HG03103 (cell line): ENCODE measurements around the gene GAB2.
"Not testable (repeated sequence)": the region's sequence is repeated elsewhere in the genome, so short reads cannot be mapped to it uniquely, and the experiment has no call there.

Source experiments
- ATAC-seq: cut with Tn5 transposase; IDR thresholded peaks from one replicate; pipeline ENCODE4 v1.9.1; 2021; ENCODE audit warnings: low read depth; ENCODE audit not compliant: unreplicated experiment

The GAB2 gene

GRCh38 chr11:78417175-78417887, at the start of gene GAB2:
TSS of gene GAB2 (minus strand) at chr11:78417820. CDS start at chr11:78417720, 100 bp downstream.
- ATAC-seq = peak; percentile 11

- no peak for ATAC-seq
Observed at GRCh38 chr11:78467370-78467769, 49.8 kb upstream of the GAB2 start.

- ATAC-seq = peak; percentile 99
Observed at GRCh38 chr11:78465169-78465942, 47.7 kb upstream of the GAB2 start.

GRCh38 chr11:78464787-78465168, 47.2 kb upstream of the GAB2 start:
- not testable (repeated sequence) for ATAC-seq

GRCh38 chr11:78460471-78460870, 42.9 kb upstream of the GAB2 start:
- ATAC-seq = no peak

GRCh38 chr11:78459738-78460137, 42.1 kb upstream of the GAB2 start:
- ATAC-seq = no peak

GRCh38 chr11:78457448-78457847, 39.8 kb upstream of the GAB2 start:
- ATAC-seq = no peak

- peak; percentile 52 for ATAC-seq
Observed at GRCh38 chr11:78453140-78453935, 35.7 kb upstream of the GAB2 start.

- ATAC-seq = no peak
Observed at GRCh38 chr11:78451371-78452150, 33.9 kb upstream of the GAB2 start.

- ATAC-seq = no peak
Observed at GRCh38 chr11:78450866-78451265, 33.2 kb upstream of the GAB2 start.

- no peak for ATAC-seq
Observed at GRCh38 chr11:78449866-78450265, 32.2 kb upstream of the GAB2 start.

- ATAC-seq = no peak
Observed at GRCh38 chr11:78446210-78446609, 28.6 kb upstream of the GAB2 start.

- ATAC-seq = no peak
Observed at GRCh38 chr11:78444726-78445125, 27.1 kb upstream of the GAB2 start.

GRCh38 chr11:78441956-78442355, 24.3 kb upstream of the GAB2 start:
- ATAC-seq = no peak

- ATAC-seq = peak; percentile 85
Observed at GRCh38 chr11:78438298-78438975, 20.8 kb upstream of the GAB2 start.

- ATAC-seq = no peak
Observed at GRCh38 chr11:78432956-78433355, 15.3 kb upstream of the GAB2 start.

GRCh38 chr11:78432058-78432515, 14.5 kb upstream of the GAB2 start:
- no peak for ATAC-seq

GRCh38 chr11:78429660-78430059, 12.0 kb upstream of the GAB2 start:
- ATAC-seq = no peak

GRCh38 chr11:78429209-78429608, 11.6 kb upstream of the GAB2 start:
- no peak for ATAC-seq

- ATAC-seq = no peak
Observed at GRCh38 chr11:78428773-78429172, 11.2 kb upstream of the GAB2 start.
